22Rv1 (cell line): Measurements from ENCODE around the gene IGFBP3.

Source experiments
- H3K27ac ChIP-seq: fragments of 450-650 bp; 2 replicates; pipeline ENCODE4 v1.5.1; 2017
- ZFX ChIP-seq: fragments of 450-650 bp; IDR thresholded peaks from 2 replicates; pipeline ENCODE4 v1.6.1; 2017; ENCODE audit warnings: antibody characterized with exemption, borderline replicate concordance
- TF ChIP-seq, protein P1 (sequence below): fragments of 450-650 bp; IDR thresholded peaks from 2 replicates; pipeline ENCODE4 v1.5.1; 2017; ENCODE audit warnings: mild to moderate bottlenecking

Gene IGFBP3, protein sequence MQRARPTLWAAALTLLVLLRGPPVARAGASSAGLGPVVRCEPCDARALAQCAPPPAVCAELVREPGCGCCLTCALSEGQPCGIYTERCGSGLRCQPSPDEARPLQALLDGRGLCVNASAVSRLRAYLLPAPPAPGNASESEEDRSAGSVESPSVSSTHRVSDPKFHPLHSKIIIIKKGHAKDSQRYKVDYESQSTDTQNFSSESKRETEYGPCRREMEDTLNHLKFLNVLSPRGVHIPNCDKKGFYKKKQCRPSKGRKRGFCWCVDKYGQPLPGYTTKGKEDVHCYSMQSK

DNA sequence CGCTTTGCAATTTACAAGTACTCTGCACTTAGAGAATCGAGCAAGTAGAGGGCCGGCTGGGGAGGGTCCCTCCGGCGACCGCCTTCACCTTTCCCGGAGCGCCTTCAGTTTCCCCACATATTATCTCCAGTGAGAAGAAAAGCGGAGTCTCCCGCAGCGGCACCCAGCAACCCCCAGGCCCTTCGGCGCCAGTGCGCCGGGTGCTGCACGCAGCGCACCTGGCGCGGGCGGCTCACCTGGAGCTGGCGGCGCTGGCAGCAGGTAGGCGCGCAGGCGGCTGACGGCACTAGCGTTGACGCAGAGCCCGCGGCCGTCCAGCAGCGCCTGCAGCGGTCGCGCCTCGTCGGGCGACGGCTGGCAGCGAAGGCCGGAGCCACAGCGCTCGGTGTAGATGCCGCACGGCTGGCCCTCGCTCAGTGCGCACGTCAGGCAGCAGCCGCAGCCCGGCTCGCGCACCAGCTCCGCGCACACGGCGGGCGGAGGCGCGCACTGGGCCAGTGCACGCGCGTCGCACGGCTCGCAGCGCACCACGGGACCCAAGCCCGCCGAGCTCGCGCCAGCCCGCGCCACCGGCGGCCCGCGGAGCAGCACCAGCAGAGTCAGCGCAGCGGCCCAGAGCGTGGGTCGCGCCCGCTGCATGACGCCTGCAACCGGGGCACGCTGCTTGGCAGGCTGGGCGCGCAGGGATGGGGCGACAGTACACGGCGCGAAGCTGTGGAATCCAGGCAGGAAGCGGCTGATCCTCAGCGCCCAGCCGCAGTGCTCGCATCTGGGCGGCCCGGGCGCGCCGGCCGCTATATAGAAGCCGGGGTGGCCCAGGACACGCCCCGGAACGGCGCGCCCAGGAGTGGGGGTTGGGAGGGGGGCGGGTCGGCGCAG lies at the start of gene IGFBP3:
Gene IGFBP3, minus strand, starts transcription at position 771 of the 879 bp plus-strand sequence. Its CDS starts 132 bp downstream, at position 639.
- TF ChIP-seq ZFX: no peak
- TF ChIP-seq, protein P1, sequence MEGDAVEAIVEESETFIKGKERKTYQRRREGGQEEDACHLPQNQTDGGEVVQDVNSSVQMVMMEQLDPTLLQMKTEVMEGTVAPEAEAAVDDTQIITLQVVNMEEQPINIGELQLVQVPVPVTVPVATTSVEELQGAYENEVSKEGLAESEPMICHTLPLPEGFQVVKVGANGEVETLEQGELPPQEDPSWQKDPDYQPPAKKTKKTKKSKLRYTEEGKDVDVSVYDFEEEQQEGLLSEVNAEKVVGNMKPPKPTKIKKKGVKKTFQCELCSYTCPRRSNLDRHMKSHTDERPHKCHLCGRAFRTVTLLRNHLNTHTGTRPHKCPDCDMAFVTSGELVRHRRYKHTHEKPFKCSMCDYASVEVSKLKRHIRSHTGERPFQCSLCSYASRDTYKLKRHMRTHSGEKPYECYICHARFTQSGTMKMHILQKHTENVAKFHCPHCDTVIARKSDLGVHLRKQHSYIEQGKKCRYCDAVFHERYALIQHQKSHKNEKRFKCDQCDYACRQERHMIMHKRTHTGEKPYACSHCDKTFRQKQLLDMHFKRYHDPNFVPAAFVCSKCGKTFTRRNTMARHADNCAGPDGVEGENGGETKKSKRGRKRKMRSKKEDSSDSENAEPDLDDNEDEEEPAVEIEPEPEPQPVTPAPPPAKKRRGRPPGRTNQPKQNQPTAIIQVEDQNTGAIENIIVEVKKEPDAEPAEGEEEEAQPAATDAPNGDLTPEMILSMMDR: 0 out of 2 replicates have a peak, but pooled peaks have one; percentile 8
- H3K27ac ChIP-seq: peak within 1 kb of the TSS; percentile 71

DNA sequence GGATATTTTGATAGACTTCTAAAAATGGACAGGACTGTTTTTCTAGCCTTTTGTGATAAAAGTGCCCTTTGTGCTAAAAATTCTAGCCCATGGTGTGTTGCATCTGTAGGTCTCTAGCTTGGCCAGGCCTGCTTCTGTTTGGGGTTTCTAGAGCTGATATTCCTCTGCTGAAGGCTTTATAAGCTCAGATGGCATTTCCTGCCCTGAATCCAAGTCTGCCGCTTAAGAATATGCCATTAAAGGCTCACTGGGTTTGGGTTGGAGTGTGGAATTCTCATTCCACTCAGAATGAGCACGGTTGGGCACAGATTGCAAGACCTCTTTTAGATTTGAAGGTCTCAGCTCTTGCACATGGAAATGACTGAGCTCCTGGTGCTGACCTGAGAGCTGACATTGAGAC lies 49.4 kb upstream of the IGFBP3 start:
- H3K27ac ChIP-seq: no peak overlapping the region
- no peak for TF ChIP-seq ZFX

DNA sequence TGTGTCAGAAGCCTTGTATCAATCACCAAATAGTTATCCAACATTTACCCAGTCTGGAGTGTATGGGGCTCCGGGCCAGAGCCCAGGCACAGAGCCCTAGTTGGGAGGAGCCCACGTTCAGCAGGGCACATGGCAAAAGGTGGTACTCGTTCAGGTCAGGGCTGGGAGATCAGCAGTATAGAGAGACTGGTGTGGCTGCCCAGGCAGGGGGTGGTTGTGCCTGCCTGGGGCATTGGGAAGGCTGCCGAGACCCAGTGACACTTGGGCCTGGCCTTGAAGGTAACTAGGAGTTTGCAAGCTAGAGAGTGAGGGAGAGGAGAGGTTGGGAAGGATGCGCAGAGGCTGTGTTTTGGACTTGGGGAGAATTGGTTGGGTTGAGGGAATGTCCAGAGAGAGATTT lies 48.9 kb upstream of the IGFBP3 start:
- H3K27ac ChIP-seq: no peak overlapping the region
- no peak for TF ChIP-seq ZFX
- TF ChIP-seq, protein P1: no peak

DNA sequence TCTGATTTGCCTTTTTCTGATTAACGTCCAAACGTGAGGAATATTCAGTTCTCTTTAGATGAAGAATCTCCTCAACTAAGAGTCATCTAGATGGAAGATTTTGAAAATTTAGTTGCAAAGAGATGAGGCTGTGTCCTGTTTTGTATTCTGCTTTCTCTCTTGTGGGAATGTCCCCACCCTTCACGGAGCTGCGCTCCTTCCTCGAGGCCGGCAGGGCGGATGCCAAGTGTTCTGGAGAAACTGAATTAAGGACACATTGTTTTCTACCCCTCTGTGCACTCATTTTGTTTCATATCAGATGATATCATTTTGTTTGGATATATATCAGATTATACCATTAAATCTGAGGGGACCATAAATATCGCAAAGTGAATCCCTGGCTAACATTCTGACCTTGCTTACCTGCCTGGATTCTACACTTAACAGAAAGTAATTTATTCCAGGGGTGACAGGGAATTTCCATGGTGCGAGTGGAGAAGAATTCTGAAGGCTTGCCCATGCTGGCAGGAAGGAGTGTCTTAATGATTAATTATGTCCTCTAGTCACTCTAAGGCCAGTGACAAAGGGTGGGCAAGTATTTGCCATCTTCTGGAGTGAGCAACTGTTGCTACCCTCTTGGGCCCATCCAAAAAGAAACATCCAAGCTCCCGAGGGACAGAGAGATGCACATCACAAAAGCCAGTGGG lies 47.9 kb upstream of the IGFBP3 start:
- TF ChIP-seq, protein P1: no peak
- TF ChIP-seq ZFX: no peak
- no peak overlapping the region for H3K27ac ChIP-seq

DNA sequence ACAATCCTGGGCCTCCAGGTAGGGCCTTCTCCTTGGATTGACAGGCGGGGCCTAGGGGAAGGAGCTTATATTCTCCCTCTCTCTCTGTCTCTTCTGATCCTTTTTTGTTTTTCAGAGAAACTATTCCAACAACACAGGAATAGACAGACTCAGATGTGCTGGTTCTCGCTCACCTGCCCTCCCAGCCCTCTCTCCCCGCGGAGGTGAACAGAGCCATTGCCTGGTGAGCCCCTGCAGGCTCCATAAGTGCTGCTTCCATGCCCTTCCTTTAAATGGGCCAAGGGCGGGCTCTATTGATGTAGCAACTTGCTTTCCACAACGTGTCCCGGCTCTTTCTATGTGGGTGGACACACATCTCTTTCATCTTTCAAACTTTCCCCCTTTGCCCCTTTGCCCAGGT lies 47.2 kb upstream of the IGFBP3 start:
- H3K27ac ChIP-seq: no peak overlapping the region
- TF ChIP-seq, protein P1: no peak
- no peak for TF ChIP-seq ZFX

DNA sequence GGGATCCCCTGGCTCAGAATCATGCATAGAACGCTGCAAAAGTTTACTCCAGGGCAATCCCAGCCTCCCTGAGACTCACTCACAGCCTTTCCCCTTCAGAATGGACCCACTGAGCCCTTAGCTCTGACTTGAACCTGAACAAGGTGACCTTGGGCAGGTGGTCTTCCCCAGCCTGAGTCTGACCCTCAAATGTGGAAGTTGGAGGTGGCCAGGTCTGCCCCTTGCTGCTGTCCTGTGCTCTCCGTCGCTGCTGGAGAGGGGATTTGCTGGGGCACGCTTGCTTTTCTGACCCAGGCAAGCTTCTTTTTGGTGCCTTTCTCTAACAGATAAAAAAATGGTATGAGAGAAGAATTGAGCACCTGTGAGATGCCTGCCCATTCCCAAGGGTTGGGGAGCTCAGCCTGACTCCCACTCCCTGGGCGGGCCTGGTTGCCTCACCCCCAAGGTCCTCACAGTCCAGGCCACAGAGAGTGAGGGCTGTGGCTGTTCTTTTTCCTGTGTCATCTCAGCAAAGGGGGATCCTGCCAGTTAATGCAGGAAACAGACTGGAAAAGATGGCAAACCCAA lies 46.6 kb upstream of the IGFBP3 start:
- TF ChIP-seq, protein P1: no peak
- no peak for TF ChIP-seq ZFX
- H3K27ac ChIP-seq: no peak overlapping the region

DNA sequence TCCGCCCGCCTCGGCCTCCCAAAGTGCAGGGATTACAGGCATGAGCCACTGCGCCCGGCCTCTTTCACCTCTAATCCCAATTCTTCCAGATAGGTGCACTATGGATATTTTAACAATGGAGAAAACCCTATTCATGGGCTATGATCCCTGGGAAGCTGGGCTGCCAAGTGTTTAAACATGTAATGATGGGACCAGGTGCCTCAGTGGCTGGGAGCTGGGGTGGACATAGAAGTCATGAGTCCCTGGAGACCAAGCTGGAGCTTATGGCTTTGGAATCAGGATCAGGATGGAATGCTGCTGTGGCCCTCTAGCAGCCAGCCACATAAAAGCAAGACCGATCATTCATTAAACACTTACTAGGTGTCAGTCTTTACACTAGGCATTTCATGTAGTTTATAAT lies 41.8 kb upstream of the IGFBP3 start:
- H3K27ac ChIP-seq: no peak overlapping the region
- TF ChIP-seq, protein P1: no peak
- TF ChIP-seq ZFX: no peak
